KOPT-K1 (cell line): ENCODE measurements around the gene ARHGAP22.

Experiments used
- H3K27ac ChIP-seq: fragments of 200-600 bp; sonication (generic); 2 replicates; pipeline ENCODE4 v1.5.1; 2016; ENCODE audit warnings: antibody characterized with exemption, mild to moderate bottlenecking, low read depth, low read length; ENCODE audit not compliant: poor library complexity, severe bottlenecking
- H3K36me3 ChIP-seq: fragments of 200-600 bp; sonication (generic); 2 replicates; pipeline ENCODE4 v1.5.1; 2017; ENCODE audit warnings: antibody characterized with exemption, mild to moderate bottlenecking, low read length, moderate library complexity; ENCODE audit not compliant: insufficient read depth
- H3K9me3 ChIP-seq: fragments of 200-600 bp; sonication (generic); 2 replicates; pipeline ENCODE4 v1.5.1; 2017; ENCODE audit warnings: antibody characterized with exemption, low read length, mild to moderate bottlenecking; ENCODE audit not compliant: insufficient read depth, poor library complexity, severe bottlenecking

The ARHGAP22 gene

GRCh38 chr10:48592346-48592745, 12.5 kb downstream of the ARHGAP22 start:
- Histone ChIP-seq H3K27ac (no peak overlapping the region), H3K9me3 (no peaks in the 10 kb centered on the region), H3K36me3 (no peaks in the 10 kb centered on the region)

- H3K9me3 ChIP-seq = peaks cover 3% of the 10 kb centered on the region
- H3K27ac ChIP-seq = no peak overlapping the region
- H3K36me3 ChIP-seq = no peaks in the 10 kb centered on the region
Observed at GRCh38 chr10:48590945-48591344, 13.9 kb downstream of the ARHGAP22 start.

GRCh38 chr10:48589266-48589665, 15.6 kb downstream of the ARHGAP22 start:
- Histone ChIP-seq H3K9me3 (peaks cover 14% of the 10 kb centered on the region), H3K36me3 (no peaks in the 10 kb centered on the region), H3K27ac (no peak overlapping the region)

- Histone ChIP-seq H3K9me3 (peaks cover 14% of the 10 kb centered on the region), H3K36me3 (no peaks in the 10 kb centered on the region), H3K27ac (no peak overlapping the region)
Observed at GRCh38 chr10:48587819-48588218, 17.1 kb downstream of the ARHGAP22 start.

GRCh38 chr10:48587101-48587500, 17.8 kb downstream of the ARHGAP22 start:
- Histone ChIP-seq H3K36me3 (no peaks in the 10 kb centered on the region), H3K27ac (no peak overlapping the region), H3K9me3 (peaks cover 14% of the 10 kb centered on the region)

GRCh38 chr10:48582970-48583369, 21.9 kb downstream of the ARHGAP22 start:
- Histone ChIP-seq H3K9me3 (peaks cover 14% of the 10 kb centered on the region), H3K27ac (no peak overlapping the region), H3K36me3 (no peaks in the 10 kb centered on the region)

- Histone ChIP-seq H3K27ac (no peak overlapping the region), H3K36me3 (no peaks in the 10 kb centered on the region), H3K9me3 (peaks cover 4% of the 10 kb centered on the region)
Observed at GRCh38 chr10:48580236-48580635, 24.6 kb downstream of the ARHGAP22 start.

GRCh38 chr10:48579251-48579960, 25.5 kb downstream of the ARHGAP22 start:
- Histone ChIP-seq H3K9me3 (no peaks in the 10 kb centered on the region), H3K36me3 (no peaks in the 10 kb centered on the region), H3K27ac (no peak overlapping the region)

- H3K9me3 ChIP-seq = no peaks in the 10 kb centered on the region
- no peaks in the 10 kb centered on the region for H3K36me3 ChIP-seq
- H3K27ac ChIP-seq = no peak overlapping the region
Observed at GRCh38 chr10:48577158-48577557, 27.7 kb downstream of the ARHGAP22 start.

GRCh38 chr10:48576501-48576900, 28.4 kb downstream of the ARHGAP22 start:
- H3K9me3 ChIP-seq = no peaks in the 10 kb centered on the region
- H3K27ac ChIP-seq = no peak overlapping the region
- H3K36me3 ChIP-seq = no peaks in the 10 kb centered on the region

- no peaks in the 10 kb centered on the region for H3K36me3 ChIP-seq
- H3K27ac ChIP-seq = no peak overlapping the region
- no peaks in the 10 kb centered on the region for H3K9me3 ChIP-seq
Observed at GRCh38 chr10:48575901-48576300, 29.0 kb downstream of the ARHGAP22 start.

GRCh38 chr10:48574817-48575380, 30.0 kb downstream of the ARHGAP22 start:
- Histone ChIP-seq H3K27ac (no peak overlapping the region), H3K9me3 (no peaks in the 10 kb centered on the region), H3K36me3 (no peaks in the 10 kb centered on the region)

- Histone ChIP-seq H3K27ac (no peak overlapping the region), H3K36me3 (no peaks in the 10 kb centered on the region), H3K9me3 (no peaks in the 10 kb centered on the region)
Observed at GRCh38 chr10:48574322-48574796, 30.5 kb downstream of the ARHGAP22 start.

- no peaks in the 10 kb centered on the region for H3K36me3 ChIP-seq
- no peak overlapping the region for H3K27ac ChIP-seq
- no peaks in the 10 kb centered on the region for H3K9me3 ChIP-seq
Observed at GRCh38 chr10:48573045-48573444, 31.8 kb downstream of the ARHGAP22 start.

GRCh38 chr10:48572414-48572813, 32.5 kb downstream of the ARHGAP22 start:
- H3K27ac ChIP-seq = no peak overlapping the region
- H3K36me3 ChIP-seq = no peaks in the 10 kb centered on the region
- no peaks in the 10 kb centered on the region for H3K9me3 ChIP-seq

- no peaks in the 10 kb centered on the region for H3K36me3 ChIP-seq
- H3K9me3 ChIP-seq = no peaks in the 10 kb centered on the region
- H3K27ac ChIP-seq = no peak overlapping the region
Observed at GRCh38 chr10:48568546-48568945, 36.3 kb downstream of the ARHGAP22 start.
